Esophagus (tissue), 2 donors: ENCODE data around the gene WWOX. TPM values are rescaled to one million over a fixed set of nuclear protein-coding genes. Genes with fewer than 3 reads are reported as not detected.

Experiments used
- H3K27ac ChIP-seq, 2 donors: one replicate each; pipeline ENCODE4 v1.5.1; 2013; ENCODE audit warnings: low read depth in 2 of 2, mild to moderate bottlenecking in 2 of 2, inconsistent platforms in 1 of 2, low read length in 1 of 2, moderate library complexity in 1 of 2
- H3K27me3 ChIP-seq, 2 donors: one replicate each; pipeline ENCODE4 v1.6.1; 2013; ENCODE audit warnings: low read length in 2 of 2, control low read depth in 1 of 2, mild to moderate bottlenecking in 1 of 2; ENCODE audit not compliant: insufficient read depth in 2 of 2, control insufficient read depth in 1 of 2
- H3K36me3 ChIP-seq, 2 donors: one replicate each; pipeline ENCODE4 v1.6.1; 2013; ENCODE audit warnings: low read length in 1 of 2; ENCODE audit not compliant: control insufficient read depth in 2 of 2, insufficient read depth in 2 of 2
- H3K4me1 ChIP-seq, 2 donors: one replicate each; pipeline ENCODE4 v1.6.1; 2013; ENCODE audit warnings: low read length in 1 of 2; ENCODE audit not compliant: control insufficient read depth in 2 of 2, insufficient read depth in 2 of 2
- H3K4me3 ChIP-seq, 2 donors: one replicate each; pipeline ENCODE4 v1.5.1; 2013; ENCODE audit warnings: low read length in 2 of 2, mild to moderate bottlenecking in 2 of 2, low read depth in 1 of 2, moderate library complexity in 1 of 2
- H3K9me3 ChIP-seq, 2 donors: one replicate each; pipeline ENCODE4 v1.6.1; 2013; ENCODE audit warnings: mild to moderate bottlenecking in 2 of 2, low read depth in 1 of 2, low read length in 1 of 2, moderate library complexity in 1 of 2; ENCODE audit not compliant: control insufficient read depth in 2 of 2, insufficient read depth in 1 of 2
- WGBS, 2 donors: extraction: QIAGEN DNeasy Blood & Tissue Kit; methylation state at CpG; one replicate each; pipeline ENCODE4 v1.1.7; 2013; 5-methylcytosine and 5-hydroxymethylcytosine counted together
- polyA plus RNA-seq, 2 donors: library from polyadenylated mRNA; stranded (reverse); fragments of 200-250 nt; gene quantifications; one replicate each; pipeline ENCODE4 v1.2.3, GENCODE V29; 2013
- donor health status: healthy with polysubstance abuse.
- donor health status: Bipolar disorder and iron deficiency.

WWOX gene
- polyA plus RNA-seq, 2 donors, result 6.4 to 9.1 TPM

GRCh38 chr16:78836802-78837491 lies 737.5 kb downstream of the WWOX start:
- H3K27me3 ChIP-seq, result no peaks in the 10 kb centered on the region
- no peak overlapping the region for H3K27ac ChIP-seq
- H3K4me3 ChIP-seq, result no peak overlapping the region
- H3K4me1 ChIP-seq, result no peaks in the 10 kb centered on the region
- 78 to 89% methylated on average over 8 of the region's 8 CpGs for WGBS, 2 donors
- no peaks in the 10 kb centered on the region for H3K36me3 ChIP-seq
- H3K9me3 ChIP-seq, result no peaks in the 10 kb centered on the region

DNA sequence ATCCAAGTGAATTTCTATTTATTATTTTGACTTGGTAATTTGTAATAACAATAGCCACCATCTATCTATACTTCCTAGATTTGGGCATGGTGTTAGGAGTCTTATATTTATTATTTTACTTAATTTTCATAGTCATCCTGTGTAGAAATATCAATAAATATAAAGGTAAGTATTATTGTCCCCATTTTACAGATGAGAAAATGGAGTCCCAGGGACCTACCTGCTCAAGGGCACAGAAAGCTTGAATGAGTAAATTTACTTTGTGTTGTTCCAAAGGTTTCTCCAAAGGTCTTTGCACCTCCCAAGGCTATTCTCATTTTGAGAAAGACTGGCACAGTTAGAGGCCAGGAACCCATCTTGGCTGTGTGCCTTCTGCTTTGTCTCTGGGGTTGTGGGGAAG lies 738.3 kb downstream of the WWOX start:
- H3K27ac ChIP-seq, result no peak overlapping the region

DNA sequence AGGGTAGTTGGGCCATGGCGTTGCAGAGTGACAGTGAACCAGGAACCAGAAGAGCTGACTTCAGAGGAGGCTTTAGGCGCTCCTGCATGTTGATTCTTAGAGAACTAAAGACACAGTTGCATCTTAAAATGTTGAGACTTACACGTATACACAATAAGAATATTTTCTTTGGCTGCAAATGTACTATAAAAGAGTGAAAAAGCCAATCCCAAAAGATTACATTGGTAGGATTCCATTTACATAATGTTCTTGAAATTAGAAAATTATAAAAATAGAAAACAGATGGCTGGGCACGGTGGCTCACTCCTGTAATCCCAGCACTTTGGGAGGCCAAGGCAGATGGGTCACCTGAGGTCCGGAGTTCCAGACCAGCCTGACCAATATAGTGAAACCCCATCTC lies 738.8 kb downstream of the WWOX start:
- WGBS, 2 donors, result 66 to 72% methylated on average over 5 of the region's 5 CpGs
- no peaks in the 10 kb centered on the region for H3K9me3 ChIP-seq
- no peaks in the 10 kb centered on the region for H3K36me3 ChIP-seq
- no peaks in the 10 kb centered on the region for H3K27me3 ChIP-seq
- no peak overlapping the region for H3K27ac ChIP-seq
- no peaks in the 10 kb centered on the region for H3K4me1 ChIP-seq
- no peak overlapping the region for H3K4me3 ChIP-seq

More for the DNA sequence above, 738.3 kb downstream of the WWOX start:
- Histone ChIP-seq H3K4me1 (no peaks in the 10 kb centered on the region), H3K9me3 (no peaks in the 10 kb centered on the region), H3K4me3 (no peak overlapping the region), H3K27me3 (no peaks in the 10 kb centered on the region), H3K36me3 (no peaks in the 10 kb centered on the region)

- WGBS, 2 donors, result 53 to 59% methylated on average over 4 of the region's 4 CpGs
- Histone ChIP-seq H3K27ac (no peak overlapping the region), H3K27me3 (no peaks in the 10 kb centered on the region), H3K36me3 (no peaks in the 10 kb centered on the region), H3K4me1 (no peaks in the 10 kb centered on the region), H3K4me3 (no peak overlapping the region), H3K9me3 (no peaks in the 10 kb centered on the region)
Observed at GRCh38 chr16:78842950-78843349, 743.5 kb downstream of the WWOX start.

- Histone ChIP-seq H3K27me3 (no peaks in the 10 kb centered on the region), H3K4me3 (no peak overlapping the region), H3K9me3 (no peaks in the 10 kb centered on the region), H3K27ac (no peak overlapping the region), H3K36me3 (no peaks in the 10 kb centered on the region), H3K4me1 (no peaks in the 10 kb centered on the region)
- 81 to 84% methylated on average over 5 of the region's 5 CpGs for WGBS, 2 donors
Observed at GRCh38 chr16:78843978-78844377, 744.5 kb downstream of the WWOX start.

DNA sequence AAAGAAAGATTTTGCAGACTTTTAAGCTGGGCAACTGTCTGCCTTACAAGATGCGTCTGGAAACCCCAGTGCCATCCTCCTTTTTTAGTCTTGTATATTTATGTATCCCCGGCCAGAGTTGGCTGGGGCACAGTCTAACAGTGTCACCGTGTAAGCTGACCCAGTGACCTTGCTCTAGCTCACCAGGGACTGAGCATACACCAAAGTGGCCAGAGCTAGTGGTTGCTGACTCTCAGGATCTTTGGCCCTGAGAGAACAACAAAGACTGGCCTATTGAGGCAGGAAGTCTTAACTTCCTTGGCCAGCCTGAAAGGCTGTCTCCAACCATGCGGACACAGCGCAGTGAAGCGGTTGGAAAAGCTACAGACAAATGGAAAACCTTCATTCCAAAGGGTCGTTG lies 745.2 kb downstream of the WWOX start:
- Histone ChIP-seq H3K27ac (no peak overlapping the region), H3K4me3 (no peak overlapping the region), H3K4me1 (no peaks in the 10 kb centered on the region), H3K9me3 (no peaks in the 10 kb centered on the region), H3K36me3 (no peaks in the 10 kb centered on the region), H3K27me3 (no peaks in the 10 kb centered on the region)
- WGBS, 2 donors, result 73 to 78% methylated on average over 7 of the region's 7 CpGs

DNA sequence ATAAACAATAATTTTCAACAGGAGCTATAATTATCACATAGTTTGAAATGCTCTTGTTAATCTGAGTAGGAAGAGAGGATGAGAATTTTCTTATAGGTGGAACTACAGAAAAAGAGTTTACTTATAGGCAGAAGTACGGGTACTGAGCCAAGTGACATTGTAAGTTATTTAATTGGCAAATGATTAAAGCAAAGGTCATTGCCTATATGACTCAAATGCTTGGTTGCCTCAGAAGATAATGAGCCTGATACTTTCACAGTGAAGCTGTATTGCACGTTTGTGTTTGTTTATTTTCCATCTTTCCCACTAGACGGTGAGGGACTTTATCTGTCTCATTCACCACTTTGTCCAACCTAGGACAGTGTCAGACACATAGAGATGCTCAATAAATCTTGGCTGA lies 751.8 kb downstream of the WWOX start:
- 29 to 34% methylated on average over 3 of the region's 3 CpGs for WGBS, 2 donors

GRCh38 chr16:78852081-78852635 lies 752.7 kb downstream of the WWOX start:
- no peaks in the 10 kb centered on the region for H3K27me3 ChIP-seq
- H3K36me3 ChIP-seq, result no peaks in the 10 kb centered on the region
- H3K4me3 ChIP-seq, result no peak overlapping the region
- no peaks in the 10 kb centered on the region for H3K4me1 ChIP-seq
- H3K9me3 ChIP-seq, result no peaks in the 10 kb centered on the region
- WGBS, 2 donors, result 96 to 99% methylated on average over 4 of the region's 4 CpGs
- no peak overlapping the region for H3K27ac ChIP-seq

More for the DNA sequence above, 751.8 kb downstream of the WWOX start:
- Histone ChIP-seq H3K36me3 (no peaks in the 10 kb centered on the region), H3K27me3 (no peaks in the 10 kb centered on the region), H3K4me1 (no peaks in the 10 kb centered on the region), H3K4me3 (no peak overlapping the region), H3K9me3 (no peaks in the 10 kb centered on the region), H3K27ac (no peak overlapping the region)

DNA sequence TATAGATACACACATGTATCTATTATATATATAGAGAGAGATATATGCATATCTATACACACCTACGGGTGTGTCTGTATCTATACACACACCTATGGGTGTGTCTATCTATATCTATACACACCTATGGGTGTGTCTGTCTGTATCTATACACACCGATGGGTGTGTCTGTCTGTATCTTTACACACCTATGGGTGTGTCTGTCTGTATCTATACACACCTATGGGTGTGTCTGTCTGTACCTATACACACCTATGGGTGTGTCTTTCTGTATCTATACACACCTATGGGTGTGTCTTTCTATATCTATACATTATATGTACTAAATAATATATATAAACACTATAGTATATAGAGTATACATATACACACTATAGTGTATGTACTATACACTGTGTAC lies 762.6 kb downstream of the WWOX start:
- Histone ChIP-seq H3K4me3 (no peak overlapping the region), H3K27ac (no peak overlapping the region), H3K36me3 (no peaks in the 10 kb centered on the region), H3K9me3 (no peaks in the 10 kb centered on the region), H3K4me1 (no peaks in the 10 kb centered on the region), H3K27me3 (no peaks in the 10 kb centered on the region)
- WGBS, 2 donors, result 84 to 92% methylated on average over 2 of the region's 2 CpGs

DNA sequence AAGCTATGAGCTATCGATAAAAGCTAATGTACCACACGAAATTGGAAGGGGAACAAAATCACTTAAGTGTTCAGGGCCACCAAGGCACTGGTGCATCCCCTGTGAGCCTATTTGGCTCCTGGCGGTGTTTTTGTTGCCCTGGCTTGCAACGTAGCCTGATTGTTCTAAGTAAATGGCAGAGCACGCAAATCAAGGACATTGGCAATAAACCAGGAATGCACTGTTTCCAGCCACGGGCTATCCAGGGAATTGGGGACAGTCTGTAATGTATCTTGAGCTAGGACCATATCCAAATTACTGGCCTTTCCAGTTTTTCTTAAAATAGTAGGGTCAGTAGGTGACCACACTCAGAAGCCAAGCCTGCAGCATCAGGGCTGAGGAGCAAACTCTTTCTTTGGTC lies 767.1 kb downstream of the WWOX start:
- Histone ChIP-seq H3K36me3 (no peaks in the 10 kb centered on the region), H3K4me3 (no peak overlapping the region), H3K4me1 (no peaks in the 10 kb centered on the region), H3K9me3 (no peaks in the 10 kb centered on the region), H3K27me3 (no peaks in the 10 kb centered on the region), H3K27ac (no peak overlapping the region)
- 62 to 63% methylated on average over 6 of the region's 6 CpGs for WGBS, 2 donors
